BE2C (cell line): ENCODE data around the gene FHAD1.

Experiments
- DNase-seq: peaks from one replicate; pipeline ENCODE4 v3.0.0-alpha.2; 2020
- H3K27me3 ChIP-seq: fragments of 250-450 bp; sonication (Bioruptor Pico); 2 replicates; pipeline ENCODE4 v1.5.1; 2020; ENCODE audit warnings: mild to moderate bottlenecking
- H3K36me3 ChIP-seq: fragments of 250-450 bp; sonication (Bioruptor Pico); 2 replicates; pipeline ENCODE4 v1.5.1; 2020; ENCODE audit warnings: mild to moderate bottlenecking
- H3K4me1 ChIP-seq: fragments of 250-450 bp; sonication (Bioruptor Pico); 2 replicates; pipeline ENCODE4 v1.5.1; 2020
- H3K4me3 ChIP-seq: 2 replicates; pipeline ENCODE4 v1.5.1; 2011; ENCODE audit warnings: low read depth, low read length
- H3K9me3 ChIP-seq: fragments of 250-450 bp; sonication (Bioruptor Pico); 2 replicates; pipeline ENCODE4 v1.5.1; 2020
- TF ChIP-seq, protein P1 (sequence below): IDR thresholded peaks from 2 replicates; pipeline ENCODE4 v1.5.1; 2012; ENCODE audit warnings: mild to moderate bottlenecking, low read depth, low read length

FHAD1 gene

DNA sequence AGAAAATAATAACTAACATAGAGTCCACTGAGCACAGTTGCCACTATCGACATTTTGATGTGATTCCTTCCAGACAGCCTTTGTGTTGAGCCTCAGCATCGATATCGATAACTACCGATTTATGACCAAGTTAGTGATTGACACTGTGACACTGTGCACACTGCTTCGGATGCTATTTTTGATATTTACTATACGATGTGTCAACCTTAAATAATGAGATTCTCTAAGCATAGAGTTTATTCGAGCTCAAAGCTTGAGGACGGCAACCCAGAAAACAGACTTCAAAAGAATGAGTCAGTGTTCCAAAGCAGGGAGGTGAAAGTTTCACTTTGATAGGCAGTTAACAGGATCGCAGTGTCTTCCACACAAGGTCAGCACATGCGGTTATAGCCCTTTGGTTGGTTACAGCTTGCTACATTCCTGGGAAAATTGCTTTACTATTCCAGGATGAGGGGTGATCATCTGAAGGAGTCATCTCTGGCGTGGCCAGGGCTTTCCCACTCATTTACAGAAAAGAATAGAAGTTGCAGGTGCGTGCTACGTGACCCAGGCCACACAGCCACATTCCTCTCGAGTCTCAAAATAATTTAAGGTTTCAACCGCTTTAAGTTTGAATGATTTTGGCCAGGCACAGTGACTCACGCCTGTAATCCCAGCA lies 109.1 kb downstream of the FHAD1 start:
- Histone ChIP-seq H3K27me3 (no peaks in the 10 kb centered on the region), H3K9me3 (no peaks in the 10 kb centered on the region), H3K4me3 (no peak overlapping the region), H3K36me3 (no peaks in the 10 kb centered on the region), H3K4me1 (no peaks in the 10 kb centered on the region)
- TF ChIP-seq, protein P1, sequence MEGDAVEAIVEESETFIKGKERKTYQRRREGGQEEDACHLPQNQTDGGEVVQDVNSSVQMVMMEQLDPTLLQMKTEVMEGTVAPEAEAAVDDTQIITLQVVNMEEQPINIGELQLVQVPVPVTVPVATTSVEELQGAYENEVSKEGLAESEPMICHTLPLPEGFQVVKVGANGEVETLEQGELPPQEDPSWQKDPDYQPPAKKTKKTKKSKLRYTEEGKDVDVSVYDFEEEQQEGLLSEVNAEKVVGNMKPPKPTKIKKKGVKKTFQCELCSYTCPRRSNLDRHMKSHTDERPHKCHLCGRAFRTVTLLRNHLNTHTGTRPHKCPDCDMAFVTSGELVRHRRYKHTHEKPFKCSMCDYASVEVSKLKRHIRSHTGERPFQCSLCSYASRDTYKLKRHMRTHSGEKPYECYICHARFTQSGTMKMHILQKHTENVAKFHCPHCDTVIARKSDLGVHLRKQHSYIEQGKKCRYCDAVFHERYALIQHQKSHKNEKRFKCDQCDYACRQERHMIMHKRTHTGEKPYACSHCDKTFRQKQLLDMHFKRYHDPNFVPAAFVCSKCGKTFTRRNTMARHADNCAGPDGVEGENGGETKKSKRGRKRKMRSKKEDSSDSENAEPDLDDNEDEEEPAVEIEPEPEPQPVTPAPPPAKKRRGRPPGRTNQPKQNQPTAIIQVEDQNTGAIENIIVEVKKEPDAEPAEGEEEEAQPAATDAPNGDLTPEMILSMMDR, result no peak
- DNase-seq, result no peak

DNA sequence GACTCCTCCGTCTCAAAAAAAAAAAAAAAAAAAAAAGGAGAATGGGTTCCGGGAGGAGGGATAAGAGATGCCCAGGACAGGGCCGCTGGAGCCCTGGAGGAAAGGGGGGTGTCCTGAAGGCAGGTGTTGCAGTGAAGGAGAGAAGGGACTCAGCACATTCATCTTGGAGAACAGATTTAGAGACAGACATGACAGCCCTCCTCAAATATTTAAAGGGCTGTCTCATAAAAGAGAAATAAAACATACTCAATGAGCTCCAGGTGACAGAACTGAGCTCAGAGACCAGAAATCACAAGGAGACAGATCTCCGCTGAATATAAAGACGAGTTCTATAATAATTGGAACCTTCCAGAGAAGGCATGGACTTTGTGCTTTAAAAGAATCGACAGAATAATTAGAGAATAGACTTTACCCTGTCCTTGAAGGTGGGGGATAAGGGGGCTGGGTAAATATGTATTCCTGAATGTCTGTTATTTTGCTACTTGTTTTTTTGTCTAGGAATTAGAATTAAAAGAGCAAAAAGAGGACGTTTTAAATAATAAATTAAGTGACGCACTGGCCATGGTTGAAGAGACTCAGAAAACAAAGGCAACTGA lies 110.7 kb downstream of the FHAD1 start:
- Histone ChIP-seq H3K27me3 (no peaks in the 10 kb centered on the region), H3K9me3 (no peaks in the 10 kb centered on the region), H3K4me1 (no peaks in the 10 kb centered on the region), H3K36me3 (no peaks in the 10 kb centered on the region), H3K4me3 (no peak overlapping the region)
- TF ChIP-seq, protein P1, result no peak
- DNase-seq, result no peak

DNA sequence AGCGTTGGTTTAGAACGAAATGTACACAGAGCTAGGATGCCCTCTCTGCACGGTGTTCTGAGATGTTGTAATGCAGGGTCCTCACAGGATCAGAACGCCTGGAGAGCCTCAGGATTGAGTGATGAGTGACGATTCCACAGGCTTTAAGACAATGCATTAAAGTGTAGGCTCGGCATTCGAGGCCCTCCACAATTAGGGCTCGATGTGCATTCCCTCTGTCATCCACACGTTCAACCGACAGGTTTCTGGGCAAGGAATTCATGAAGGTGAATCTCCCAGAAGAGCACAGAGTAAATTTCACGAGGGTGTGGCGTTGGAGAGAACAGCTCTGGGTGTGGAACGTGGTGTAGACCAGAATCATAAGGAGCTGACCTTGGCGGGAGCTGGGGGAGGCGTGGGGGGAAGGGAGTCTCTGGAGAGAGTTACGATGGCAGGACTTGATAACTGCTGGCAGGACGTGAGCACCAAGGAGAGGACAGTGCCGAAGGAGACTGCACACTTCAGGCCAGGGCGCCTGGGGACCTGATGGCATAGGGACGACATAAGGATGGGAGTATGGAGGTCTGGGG lies 111.6 kb downstream of the FHAD1 start:
- Histone ChIP-seq H3K9me3 (no peaks in the 10 kb centered on the region), H3K4me1 (no peaks in the 10 kb centered on the region), H3K27me3 (no peaks in the 10 kb centered on the region), H3K36me3 (no peaks in the 10 kb centered on the region), H3K4me3 (no peak overlapping the region)
- TF ChIP-seq, protein P1, result no peak
- DNase-seq, result no peak

DNA sequence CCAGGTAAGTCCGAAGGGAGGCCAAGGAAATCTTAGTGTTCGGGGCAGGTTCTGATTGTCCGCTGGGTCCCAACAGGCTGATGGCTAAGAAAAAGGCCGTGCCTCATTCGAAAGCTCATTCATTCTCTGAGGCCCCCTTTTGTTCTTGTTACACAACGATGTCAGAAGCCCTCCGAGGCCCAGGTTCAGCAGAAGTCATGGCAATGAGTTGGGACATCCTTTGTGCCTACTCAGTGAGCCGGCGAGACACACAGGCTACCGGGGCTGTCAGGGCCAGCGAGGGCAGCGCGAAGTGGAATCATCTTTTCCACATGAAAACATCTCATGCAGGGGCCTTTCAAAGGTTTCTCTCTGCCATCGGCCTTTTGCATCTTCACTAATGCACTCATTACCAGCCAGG lies 113.7 kb downstream of the FHAD1 start:
- H3K4me1 ChIP-seq, result no peaks in the 10 kb centered on the region
- H3K9me3 ChIP-seq, result no peaks in the 10 kb centered on the region
- TF ChIP-seq, protein P1, result no peak

DNA sequence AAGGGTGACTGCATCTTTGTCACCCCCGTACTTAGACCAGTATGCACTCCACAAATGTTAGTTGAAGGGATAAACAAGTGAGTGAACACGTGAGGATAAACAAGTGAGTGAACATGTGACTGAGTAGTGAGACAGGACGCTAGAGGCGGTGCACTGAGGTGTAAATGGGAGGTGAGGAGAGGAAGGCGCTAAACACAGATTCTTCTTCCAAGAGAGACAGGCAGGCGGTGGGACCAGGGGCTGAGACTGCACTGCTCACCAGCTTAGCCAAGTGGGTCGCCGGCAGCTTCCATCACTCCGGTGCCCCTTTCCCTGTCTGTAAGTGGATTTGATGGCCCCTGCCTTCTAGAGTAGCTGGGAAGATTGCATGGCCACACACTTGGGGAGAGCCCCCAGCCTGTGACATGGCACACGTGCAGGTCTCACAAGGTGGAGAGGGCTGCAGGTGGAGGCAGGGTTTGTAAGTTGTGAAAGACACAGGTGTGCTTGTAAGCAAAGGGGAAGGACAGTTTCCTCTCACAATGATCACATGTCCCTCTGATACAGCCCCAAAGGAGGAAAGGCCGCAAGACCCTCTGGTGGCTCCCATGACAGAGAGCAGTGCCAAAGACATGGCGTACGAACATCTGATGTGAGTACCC lies 115.2 kb downstream of the FHAD1 start:
- H3K4me1 ChIP-seq, result no peaks in the 10 kb centered on the region
- H3K36me3 ChIP-seq, result no peaks in the 10 kb centered on the region

More for the DNA sequence above, 113.7 kb downstream of the FHAD1 start:
- no peaks in the 10 kb centered on the region for H3K36me3 ChIP-seq
- H3K27me3 ChIP-seq, result no peaks in the 10 kb centered on the region
- no peak for DNase-seq
- no peak overlapping the region for H3K4me3 ChIP-seq

More for the DNA sequence above, 115.2 kb downstream of the FHAD1 start:
- no peak for DNase-seq
- Histone ChIP-seq H3K4me3 (no peak overlapping the region), H3K27me3 (no peaks in the 10 kb centered on the region), H3K9me3 (no peaks in the 10 kb centered on the region)
- TF ChIP-seq, protein P1, result no peak
